GM12878 (cell line): ENCODE measurements around the gene BORCS5. TPM values are rescaled to one million over a fixed set of nuclear protein-coding genes. Genes with fewer than 3 reads are reported as not detected.

Experiments used
- ATF2 ChIP-seq: IDR thresholded peaks from 2 replicates; pipeline ENCODE4 v1.6.1; 2012; ENCODE audit warnings: low read length, inconsistent platforms
- ATF7 ChIP-seq: fragments of 450-650 bp; IDR thresholded peaks from 2 replicates; pipeline ENCODE4 v1.6.1; 2016; ENCODE audit warnings: low read depth, mild to moderate bottlenecking
- BCL3 ChIP-seq: IDR thresholded peaks from 2 replicates; pipeline ENCODE4 v1.6.1; 2011; ENCODE audit warnings: borderline replicate concordance, low read depth, mild to moderate bottlenecking, moderate library complexity, low read length; ENCODE audit not compliant: insufficient read depth, poor library complexity, severe bottlenecking
- CBFB ChIP-seq: IDR thresholded peaks from 2 replicates; pipeline ENCODE4 v1.6.1; 2016; ENCODE audit warnings: antibody characterized with exemption, low read depth
- E2F8 ChIP-seq: fragments of 450-650 bp; IDR thresholded peaks from 2 replicates; pipeline ENCODE4 v1.6.1; 2018; ENCODE audit warnings: mild to moderate bottlenecking, low read depth, moderate library complexity; ENCODE audit not compliant: partially characterized antibody
- HCFC1 ChIP-seq: fragments of 150-350 bp; IDR thresholded peaks from 2 replicates; pipeline ENCODE4 v1.6.1; 2014; ENCODE audit warnings: low read length
- IRF4 ChIP-seq: IDR thresholded peaks from 2 replicates; pipeline ENCODE4 v1.6.1; 2011; ENCODE audit warnings: low read depth, low read length
- JUNB ChIP-seq: IDR thresholded peaks from 2 replicates; pipeline ENCODE4 v1.6.1; 2016; ENCODE audit warnings: antibody characterized with exemption, mild to moderate bottlenecking
- JUND ChIP-seq: IDR thresholded peaks from 2 replicates; pipeline ENCODE4 v1.6.1; 2012; ENCODE audit warnings: low read depth, mild to moderate bottlenecking, low read length, improper control_type of control experiment, moderate library complexity
- MTA3 ChIP-seq: IDR thresholded peaks from 2 replicates; pipeline ENCODE4 v1.6.1; 2012; ENCODE audit warnings: low read length, inconsistent platforms, borderline replicate concordance
- MXI1 ChIP-seq: fragments of 150-350 bp; IDR thresholded peaks from 2 replicates; pipeline ENCODE4 v1.6.1; 2011; ENCODE audit warnings: low read depth, mild to moderate bottlenecking, inconsistent platforms, low read length, improper control_type of control experiment
- NR2F1 ChIP-seq: fragments of 450-650 bp; conservative IDR thresholded peaks from 2 replicates; pipeline ENCODE4 v1.6.1; 2017; ENCODE audit warnings: mild to moderate bottlenecking
- PAX5 ChIP-seq: IDR thresholded peaks from 2 replicates; pipeline ENCODE4 v1.6.1; 2011; ENCODE audit warnings: low read depth, low read length, borderline replicate concordance
- PML ChIP-seq: IDR thresholded peaks from 2 replicates; pipeline ENCODE4 v1.6.1; 2012; ENCODE audit warnings: low read length, inconsistent platforms
- RCOR1 ChIP-seq: conservative IDR thresholded peaks from 2 replicates; pipeline ENCODE4 v1.6.1; 2012; ENCODE audit warnings: low read depth, low read length, improper control_type of control experiment
- RUNX3 ChIP-seq: IDR thresholded peaks from 2 replicates; pipeline ENCODE4 v1.6.1; 2012; ENCODE audit warnings: low read length, inconsistent platforms
- SMC3 ChIP-seq: IDR thresholded peaks from 2 replicates; pipeline ENCODE4 v1.6.1; 2011; ENCODE audit warnings: low read length, improper control_type of control experiment, borderline replicate concordance
- SREBF1 ChIP-seq: IDR thresholded peaks from 2 replicates; pipeline ENCODE4 v1.6.1; 2012; ENCODE audit warnings: mild to moderate bottlenecking, low read length
- ZBED1 ChIP-seq: IDR thresholded peaks from 2 replicates; pipeline ENCODE4 v1.6.1; 2016; ENCODE audit warnings: borderline replicate concordance
- ZBTB40 ChIP-seq: fragments of 450-650 bp; IDR thresholded peaks from 2 replicates; pipeline ENCODE4 v1.6.1; 2016; ENCODE audit warnings: mild to moderate bottlenecking, moderate library complexity, borderline replicate concordance
- polyA plus RNA-seq, 11 experiments: library from polyadenylated mRNA; depleted of rRNA in 4 of 11; unstranded in 6 of 11; stranded (reverse) in 5 of 11; fragments of >200 nt; fragmentation: Nextera tagmentation in 4 of 11; fragmentation: Illumina TruSeq in 1 of 11; extraction: Ambion mirVana in 4 of 11; extraction: Trizol in 1 of 11; gene quantifications; 1 replicate in 1 of 11; 2 replicates in 10 of 11; pipeline versions ENCODE4 v1.2.1 to v1.2.3, GENCODE V29; 2011 to 2016; ENCODE audit warnings: inconsistent platforms in 2 of 11, missing spikeins in 2 of 11, low read depth in 1 of 11
- total RNA-seq, 4 experiments: library from RNA; depleted of rRNA in 3 of 4; stranded (reverse); fragments of >200 nt in 3 of 4; fragmentation: Illumina TruSeq in 1 of 4; extraction: Trizol in 1 of 4; gene quantifications; 2 replicates each; pipeline versions ENCODE4 v1.2.1 to v1.2.3, GENCODE V29; 2013 to 2021

The BORCS5 gene
- total and polyA plus RNA-seq, 10 of the 15 experiments (the other 5 are each of a cell fraction or from before 2014, with no cell fraction given), result 1.4 to 39.7 (median 16.1) TPM

- TF ChIP-seq RCOR1, result no peak
- TF ChIP-seq MTA3, result peak; percentile 44; the same call in 1 of the 2 replicates
- TF ChIP-seq NR2F1, result peak; percentile 92
- TF ChIP-seq ATF2, result peak; percentile 54
- peak; percentile 24; the same call in 1 of the 2 replicates for TF ChIP-seq SMC3
- TF ChIP-seq MXI1, result peak; percentile 45; the same call in 1 of the 2 replicates
- TF ChIP-seq PAX5, result peak; percentile 91
- TF ChIP-seq RUNX3, result no peak
- no peak for TF ChIP-seq HCFC1
- TF ChIP-seq ZBTB40, result peak; percentile 12; the same call in 1 of the 2 replicates
- no peak for TF ChIP-seq E2F8
- TF ChIP-seq ZBED1, result peak; percentile 71; the same call in 1 of the 2 replicates
- TF ChIP-seq ATF7, result peak; percentile 92
- TF ChIP-seq PML, result peak; percentile 50; the same call in 1 of the 2 replicates
- TF ChIP-seq SREBF1, result no peak
- TF ChIP-seq JUNB, result peak; percentile 33; the same call in 1 of the 2 replicates
- TF ChIP-seq BCL3, result peak; percentile 48
- 0 out of 2 replicates have a peak, but pooled peaks have one; percentile 22 for TF ChIP-seq JUND
- no peak for TF ChIP-seq CBFB
- peak; percentile 50; the same call in 1 of the 2 replicates for TF ChIP-seq IRF4
Observed at GRCh38 chr12:12505544-12506495, 148.9 kb downstream of the BORCS5 start (continued).
